Left lung (tissue), 10 donors: ENCODE measurements around the gene CACNA2D3. TPM values are rescaled to one million over a fixed set of nuclear protein-coding genes. Genes with fewer than 3 reads are reported as not detected.

ENCODE experiments used
- ATAC-seq: fragments of 200-7000 bp; cut with Tn5 transposase; one replicate; pipeline ENCODE4 v1.9.1; 2020; ENCODE audit warnings: moderate library complexity
- DNase-seq, 4 donors: peaks; one replicate each; pipeline ENCODE4 v3.0.0-alpha.2; 2013 to 2020
- H3K27ac ChIP-seq, 2 donors: fragments of 200-600 bp; sonication (generic) in 1 of 2; one replicate each; pipeline versions ENCODE4 v1.5.0 to v1.8.0; 2020 to 2021
- H3K27me3 ChIP-seq, 2 donors: fragments of 200-600 bp; sonication (generic) in 1 of 2; one replicate each; pipeline versions ENCODE4 v1.5.0 to v1.8.0; 2020 to 2021
- H3K36me3 ChIP-seq, 2 donors: fragments of 200-600 bp; sonication (generic) in 1 of 2; one replicate each; pipeline versions ENCODE4 v1.5.0 to v1.8.0; 2020 to 2021
- H3K4me1 ChIP-seq, 2 donors: fragments of 200-600 bp; one replicate each; pipeline ENCODE4 v1.8.0; 2021
- H3K4me3 ChIP-seq, 2 donors: fragments of 200-600 bp; sonication (generic) in 1 of 2; one replicate each; pipeline versions ENCODE4 v1.5.0 to v1.8.0; 2020 to 2021; ENCODE audit warnings: mild to moderate bottlenecking in 1 of 2
- H3K9me3 ChIP-seq, 2 donors: fragments of 200-600 bp; sonication (generic) in 1 of 2; one replicate each; pipeline versions ENCODE4 v1.5.0 to v1.8.0; 2020 to 2021
- intact Hi-C, 2 donors: fragments of 100-400 bp; cut with DNase I; formaldehyde crosslinking; loops; one replicate each; pipeline versions ENCODE4 v1.11.2 to v1.14.2; 2022
- polyA plus RNA-seq, 6 donors: library from polyadenylated mRNA; unstranded; fragments of 120-200 nt; gene quantifications; one replicate each; pipeline ENCODE4 v1.2.1, GENCODE V29; 2013; ENCODE audit not compliant: insufficient read length in 6 of 6
- total RNA-seq, 2 donors: library from RNA; stranded (reverse); fragmentation: NEBNext Ultra II Directional; extraction: Animal tissue kit (Norgen Biotek cat#: 25700); gene quantifications; one replicate each; pipeline ENCODE4 v1.2.1, GENCODE V29; 2021
- TF ChIP-seq, protein P1 (sequence below), 2 donors: fragments of 200-600 bp; sonication (generic) in 1 of 2; IDR thresholded peaks; one replicate each; pipeline versions ENCODE4 v1.5.0 to v1.8.0; 2021; ENCODE audit warnings: antibody characterized with exemption in 2 of 2
- donor health status: DM: no; HTN: yes; CAD: no.
- donor health status: DM: no; HTN: no; CAD: no.

Gene CACNA2D3
- total and polyA plus RNA-seq, 8 donors: 1.1 to 2.7 (median 1.5) TPM

DNA sequence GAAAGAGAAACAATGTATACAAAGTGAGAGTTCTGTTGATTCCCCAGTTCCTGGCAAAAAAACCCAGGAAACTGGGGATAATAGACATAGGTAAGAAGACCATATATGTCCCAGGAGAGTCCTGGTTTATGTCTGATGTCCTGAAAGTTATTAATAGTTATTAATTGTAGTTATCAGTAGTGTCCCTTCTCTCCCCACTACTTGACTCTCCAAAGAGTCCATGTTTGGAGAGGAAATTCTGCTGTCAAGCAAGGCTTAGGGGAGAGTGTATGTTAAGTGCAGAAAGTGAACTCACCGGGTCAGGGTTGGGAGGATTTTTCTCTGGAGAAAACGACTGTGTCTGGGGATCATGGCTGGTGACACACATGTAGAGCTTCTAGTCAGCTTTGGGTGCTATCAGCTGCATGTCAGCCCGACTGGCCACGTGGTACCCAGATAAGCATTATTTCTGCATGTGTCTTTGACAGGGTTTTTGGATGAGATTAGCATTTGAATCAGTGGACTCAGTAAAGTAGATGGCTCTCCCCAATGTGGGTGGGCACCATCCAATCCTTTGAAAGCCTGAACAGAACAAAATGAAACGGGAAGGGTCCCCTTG lies 80.4 kb downstream of the CACNA2D3 start:
- no peak for DNase-seq
- H3K9me3 ChIP-seq: no peaks in the 10 kb centered on the region
- TF ChIP-seq, protein P1, sequence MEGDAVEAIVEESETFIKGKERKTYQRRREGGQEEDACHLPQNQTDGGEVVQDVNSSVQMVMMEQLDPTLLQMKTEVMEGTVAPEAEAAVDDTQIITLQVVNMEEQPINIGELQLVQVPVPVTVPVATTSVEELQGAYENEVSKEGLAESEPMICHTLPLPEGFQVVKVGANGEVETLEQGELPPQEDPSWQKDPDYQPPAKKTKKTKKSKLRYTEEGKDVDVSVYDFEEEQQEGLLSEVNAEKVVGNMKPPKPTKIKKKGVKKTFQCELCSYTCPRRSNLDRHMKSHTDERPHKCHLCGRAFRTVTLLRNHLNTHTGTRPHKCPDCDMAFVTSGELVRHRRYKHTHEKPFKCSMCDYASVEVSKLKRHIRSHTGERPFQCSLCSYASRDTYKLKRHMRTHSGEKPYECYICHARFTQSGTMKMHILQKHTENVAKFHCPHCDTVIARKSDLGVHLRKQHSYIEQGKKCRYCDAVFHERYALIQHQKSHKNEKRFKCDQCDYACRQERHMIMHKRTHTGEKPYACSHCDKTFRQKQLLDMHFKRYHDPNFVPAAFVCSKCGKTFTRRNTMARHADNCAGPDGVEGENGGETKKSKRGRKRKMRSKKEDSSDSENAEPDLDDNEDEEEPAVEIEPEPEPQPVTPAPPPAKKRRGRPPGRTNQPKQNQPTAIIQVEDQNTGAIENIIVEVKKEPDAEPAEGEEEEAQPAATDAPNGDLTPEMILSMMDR (IDR thresholded peaks at IDR 0.05): no peak
- no peak overlapping the region for H3K27ac ChIP-seq
- no peaks in the 10 kb centered on the region for H3K36me3 ChIP-seq
- intact Hi-C loops: no loop called here
- ATAC-seq: no peak
- no peaks in the 10 kb centered on the region for H3K4me1 ChIP-seq
- H3K4me3 ChIP-seq: no peak overlapping the region
- H3K27me3 ChIP-seq: no peaks in the 10 kb centered on the region

- H3K27me3 ChIP-seq: no peaks in the 10 kb centered on the region
- H3K4me1 ChIP-seq: no peaks in the 10 kb centered on the region
- no peaks in the 10 kb centered on the region for H3K9me3 ChIP-seq
- H3K27ac ChIP-seq: no peak overlapping the region
- ATAC-seq: no peak
- no peak overlapping the region for H3K4me3 ChIP-seq
- TF ChIP-seq, protein P1 (IDR thresholded peaks at IDR 0.05): no peak
- intact Hi-C loops: no loop called here
- no peaks in the 10 kb centered on the region for H3K36me3 ChIP-seq
- DNase-seq: no peak
Measured at GRCh38 chr3:54206874-54207273, 84.5 kb downstream of the CACNA2D3 start.

GRCh38 chr3:54211097-54211496 lies 88.7 kb downstream of the CACNA2D3 start:
- DNase-seq (no peak), ATAC-seq (peak; percentile 41)
- H3K27me3 ChIP-seq: no peaks in the 10 kb centered on the region
- no peaks in the 10 kb centered on the region for H3K4me1 ChIP-seq
- H3K4me3 ChIP-seq: no peak overlapping the region
- TF ChIP-seq, protein P1 (IDR thresholded peaks at IDR 0.05): no peak
- no peak overlapping the region for H3K27ac ChIP-seq
- H3K36me3 ChIP-seq: no peaks in the 10 kb centered on the region
- intact Hi-C loops: no loop called here
- no peaks in the 10 kb centered on the region for H3K9me3 ChIP-seq

GRCh38 chr3:54212723-54213122 lies 90.4 kb downstream of the CACNA2D3 start:
- Histone ChIP-seq H3K36me3 (no peaks in the 10 kb centered on the region), H3K27ac (no peak overlapping the region), H3K9me3 (no peaks in the 10 kb centered on the region), H3K4me3 (no peak overlapping the region), H3K27me3 (no peaks in the 10 kb centered on the region), H3K4me1 (no peaks in the 10 kb centered on the region)
- intact Hi-C loops: no loop called here
- TF ChIP-seq, protein P1 (IDR thresholded peaks at IDR 0.05): no peak
- DNase-seq (no peak), ATAC-seq (no peak)

DNA sequence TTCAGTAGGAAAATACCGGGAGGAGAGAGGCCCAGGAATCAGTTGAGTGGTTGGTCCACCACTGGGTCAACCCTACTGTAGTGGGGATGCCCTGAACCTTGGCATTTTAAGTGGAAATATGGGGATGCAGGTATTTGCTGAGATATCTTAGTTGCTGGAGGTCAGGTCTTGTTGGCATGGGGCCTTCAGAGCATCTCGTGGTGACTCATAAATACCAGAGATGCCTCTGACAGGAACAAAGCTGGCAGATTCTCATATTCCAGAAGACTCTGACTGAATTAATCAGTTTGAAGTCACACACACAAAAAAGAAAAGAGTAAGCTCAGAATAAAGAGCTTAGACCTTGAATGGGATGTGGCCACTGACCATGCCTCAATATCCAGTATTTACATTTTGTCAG lies 91.6 kb downstream of the CACNA2D3 start:
- no peak overlapping the region for H3K27ac ChIP-seq
- H3K4me1 ChIP-seq: no peaks in the 10 kb centered on the region
- DNase-seq (no peak), ATAC-seq (no peak)
- H3K27me3 ChIP-seq: no peaks in the 10 kb centered on the region
- H3K4me3 ChIP-seq: no peak overlapping the region
- no peaks in the 10 kb centered on the region for H3K9me3 ChIP-seq
- intact Hi-C loops: no loop called here
- TF ChIP-seq, protein P1 (IDR thresholded peaks at IDR 0.05): no peak
- no peaks in the 10 kb centered on the region for H3K36me3 ChIP-seq
